H1 (cell line): Measurements from ENCODE around the gene SERPINH1.

Experiments
- CEBPB ChIP-seq: IDR thresholded peaks from 2 replicates; pipeline ENCODE4 v1.6.1; 2012; ENCODE audit warnings: low read depth, low read length
- EZH2 ChIP-seq: fragments of 200-600 bp; sonication (generic); IDR thresholded peaks from 2 replicates; pipeline ENCODE4 v1.7.1; 2012; ENCODE audit warnings: low read depth, mild to moderate bottlenecking, moderate library complexity, low read length, inconsistent platforms; ENCODE audit not compliant: severe bottlenecking
- KDM1A ChIP-seq: fragments of 200-600, 300-600 bp; sonication (generic); IDR thresholded peaks from 2 replicates; pipeline ENCODE4 v1.7.1; 2016; ENCODE audit warnings: mild to moderate bottlenecking, low read length, borderline replicate concordance
- POLR2A ChIP-seq, 2 experiments: IDR thresholded peaks; 1 replicate in 1 of 2; 2 replicates in 1 of 2; pipeline ENCODE4 v1.6.1; 2011; ENCODE audit warnings: low read depth in 2 of 2, low read length in 2 of 2, mild to moderate bottlenecking in 2 of 2; ENCODE audit errors: control extremely low read depth in 1 of 2
- RFX5 ChIP-seq: IDR thresholded peaks from 2 replicates; pipeline ENCODE4 v1.6.1; 2011; ENCODE audit warnings: low read depth, low read length, improper control_type of control experiment, borderline replicate concordance
- ZNF274 ChIP-seq: IDR thresholded peaks from 2 replicates; pipeline ENCODE4 v1.7.0; 2012; ENCODE audit warnings: low read length, borderline replicate concordance; ENCODE audit errors: extremely low read depth
- TF ChIP-seq, protein P1 (sequence below), 3 experiments: IDR thresholded peaks; 1 replicate in 2 of 3; 2 replicates in 1 of 3; pipeline versions ENCODE4 v1.5.1 to v1.6.1; 2011; ENCODE audit warnings: low read length in 3 of 3, mild to moderate bottlenecking in 3 of 3, inconsistent platforms in 2 of 3, low read depth in 1 of 3, moderate library complexity in 1 of 3; ENCODE audit not compliant: insufficient read depth in 1 of 3; ENCODE audit errors: control extremely low read depth in 1 of 3

GRCh38 chr11:75549370-75549958 is 12.6 kb upstream of the SERPINH1 start:
- no peak for TF ChIP-seq KDM1A
- TF ChIP-seq CEBPB, result no peak
- no peak for TF ChIP-seq ZNF274
- no peak for TF ChIP-seq EZH2
- no peak for TF ChIP-seq POLR2A (IDR thresholded peaks at IDR 0.05; ENCODE audit: control extremely low read depth in 1 of 2, low read depth in 2 of 2, low read length in 2 of 2)
- TF ChIP-seq, protein P1, sequence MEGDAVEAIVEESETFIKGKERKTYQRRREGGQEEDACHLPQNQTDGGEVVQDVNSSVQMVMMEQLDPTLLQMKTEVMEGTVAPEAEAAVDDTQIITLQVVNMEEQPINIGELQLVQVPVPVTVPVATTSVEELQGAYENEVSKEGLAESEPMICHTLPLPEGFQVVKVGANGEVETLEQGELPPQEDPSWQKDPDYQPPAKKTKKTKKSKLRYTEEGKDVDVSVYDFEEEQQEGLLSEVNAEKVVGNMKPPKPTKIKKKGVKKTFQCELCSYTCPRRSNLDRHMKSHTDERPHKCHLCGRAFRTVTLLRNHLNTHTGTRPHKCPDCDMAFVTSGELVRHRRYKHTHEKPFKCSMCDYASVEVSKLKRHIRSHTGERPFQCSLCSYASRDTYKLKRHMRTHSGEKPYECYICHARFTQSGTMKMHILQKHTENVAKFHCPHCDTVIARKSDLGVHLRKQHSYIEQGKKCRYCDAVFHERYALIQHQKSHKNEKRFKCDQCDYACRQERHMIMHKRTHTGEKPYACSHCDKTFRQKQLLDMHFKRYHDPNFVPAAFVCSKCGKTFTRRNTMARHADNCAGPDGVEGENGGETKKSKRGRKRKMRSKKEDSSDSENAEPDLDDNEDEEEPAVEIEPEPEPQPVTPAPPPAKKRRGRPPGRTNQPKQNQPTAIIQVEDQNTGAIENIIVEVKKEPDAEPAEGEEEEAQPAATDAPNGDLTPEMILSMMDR (IDR thresholded peaks at IDR 0.05; ENCODE audit: control extremely low read depth in 1 of 3, insufficient read depth in 1 of 3, low read depth in 1 of 3, low read length in 3 of 3), result no peak
- no peak for TF ChIP-seq RFX5
